Memory B cell (primary cell): Measurements from ENCODE around the gene RPA1.
A peak's percentile ranks its signal among the peaks of the same experiment; 100 is the strongest.

ENCODE experiments used
- ATAC-seq: fragments of 150-1000 bp; cut with Tn5 transposase; 2 replicates; pipeline ENCODE4 v1.10.0; 2021; ENCODE audit warnings: low read depth, mild to moderate bottlenecking, moderate library complexity
- DNase-seq, 2 donors: peaks; one replicate each; pipeline ENCODE4 v3.0.0; 2022; ENCODE audit warnings: low spot score in 2 of 2
- H3K27ac Mint-ChIP-seq: one replicate; pipeline ENCODE4 v1.8.0; 2022; ENCODE audit warnings: mild to moderate bottlenecking, moderate library complexity, mixed read lengths
- H3K27me3 Mint-ChIP-seq: one replicate; pipeline ENCODE4 v1.8.0; 2022; ENCODE audit warnings: mixed read lengths
- H3K36me3 Mint-ChIP-seq: one replicate; pipeline ENCODE4 v1.8.0; 2022; ENCODE audit warnings: mild to moderate bottlenecking, mixed read lengths
- H3K4me1 Mint-ChIP-seq: one replicate; pipeline ENCODE4 v1.8.0; 2022; ENCODE audit warnings: mixed read lengths
- H3K4me3 Mint-ChIP-seq: one replicate; pipeline ENCODE4 v1.8.0; 2022; ENCODE audit warnings: mild to moderate bottlenecking, moderate library complexity, mixed read lengths
- H3K9me3 Mint-ChIP-seq: one replicate; pipeline ENCODE4 v1.8.0; 2022; ENCODE audit warnings: mixed read lengths

The RPA1 gene

DNA sequence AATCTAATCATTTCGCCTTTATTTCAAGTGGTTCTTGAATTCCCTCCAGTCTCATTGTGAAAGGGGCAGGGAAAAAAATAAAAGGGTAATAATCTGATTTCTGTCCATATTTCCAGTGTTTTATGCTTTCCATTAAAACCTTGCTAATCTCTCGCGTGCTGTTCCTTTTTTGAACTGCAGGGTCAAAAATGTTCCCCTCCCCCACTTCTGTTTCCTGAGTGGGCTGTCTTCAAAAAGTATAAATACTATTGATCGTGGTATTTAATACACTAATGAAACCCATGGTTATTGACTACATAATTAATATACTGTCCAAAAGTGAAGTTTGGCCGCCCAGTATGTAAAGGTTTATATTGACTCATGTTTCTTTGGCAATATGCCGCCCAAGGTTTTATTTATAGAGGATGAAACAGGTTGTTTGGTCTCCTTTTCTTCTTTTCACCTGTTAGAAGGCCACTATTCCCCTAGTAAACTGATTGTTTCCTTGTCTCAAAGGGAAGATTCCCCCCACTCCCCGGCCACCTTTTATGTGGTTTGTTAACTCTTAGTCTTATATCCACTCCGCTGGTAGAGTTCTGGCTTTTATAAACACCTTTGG lies 69.7 kb downstream of the RPA1 start:
- Mint-ChIP-seq H3K9me3 (no peaks in the 10 kb centered on the region), H3K4me1 (peaks cover 2% of the 10 kb centered on the region), H3K27me3 (no peaks in the 10 kb centered on the region), H3K36me3 (peaks cover 11% of the 10 kb centered on the region), H3K4me3 (no peak overlapping the region), H3K27ac (no peak overlapping the region)
- no peak for DNase-seq
- ATAC-seq: no peak

GRCh38 chr17:1904273-1905182 lies 74.7 kb downstream of the RPA1 start:
- no peak overlapping the region for H3K27ac Mint-ChIP-seq
- no peaks in the 10 kb centered on the region for H3K36me3 Mint-ChIP-seq
- no peak for DNase-seq
- H3K27me3 Mint-ChIP-seq: peaks cover 11% of the 10 kb centered on the region
- ATAC-seq: peak; percentile 49
- H3K4me3 Mint-ChIP-seq: peak overlapping the region; percentile 33
- H3K9me3 Mint-ChIP-seq: no peaks in the 10 kb centered on the region
- peaks cover 21% of the 10 kb centered on the region for H3K4me1 Mint-ChIP-seq

GRCh38 chr17:1905190-1905913 lies 75.5 kb downstream of the RPA1 start:
- Mint-ChIP-seq H3K36me3 (no peaks in the 10 kb centered on the region), H3K27me3 (peaks cover 15% of the 10 kb centered on the region), H3K27ac (no peak overlapping the region), H3K4me1 (peaks cover 21% of the 10 kb centered on the region), H3K9me3 (no peaks in the 10 kb centered on the region), H3K4me3 (peak overlapping the region; percentile 33)
- no peak for ATAC-seq
- DNase-seq: no peak

GRCh38 chr17:1906662-1907101 lies 76.9 kb downstream of the RPA1 start:
- Mint-ChIP-seq H3K27me3 (peaks cover 18% of the 10 kb centered on the region), H3K9me3 (no peaks in the 10 kb centered on the region), H3K27ac (no peak overlapping the region), H3K4me1 (peaks cover 21% of the 10 kb centered on the region), H3K4me3 (no peak overlapping the region), H3K36me3 (no peaks in the 10 kb centered on the region)
- DNase-seq (no peak), ATAC-seq (no peak)

DNA sequence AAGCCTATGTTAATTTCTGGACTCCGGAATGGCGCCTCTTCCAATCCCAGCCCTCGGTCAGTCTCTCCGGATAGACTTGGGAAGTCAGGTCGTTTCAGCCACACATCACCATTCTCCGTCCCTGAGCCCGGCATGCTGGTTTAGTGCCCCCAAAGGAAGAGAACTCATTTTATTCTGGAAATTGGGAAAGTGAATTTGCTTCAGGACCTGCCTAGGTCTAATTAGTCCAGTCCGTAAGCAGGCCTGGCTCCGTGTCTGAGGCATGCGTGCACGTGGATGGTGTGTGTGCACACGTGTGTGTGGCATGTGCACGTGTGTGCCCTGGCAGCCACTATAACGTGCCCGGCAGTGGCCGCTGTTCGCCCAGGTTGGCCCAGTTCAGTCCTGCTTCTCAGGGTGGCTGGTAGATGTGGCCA lies 77.4 kb downstream of the RPA1 start:
- no peak overlapping the region for H3K27ac Mint-ChIP-seq
- no peaks in the 10 kb centered on the region for H3K36me3 Mint-ChIP-seq
- no peaks in the 10 kb centered on the region for H3K9me3 Mint-ChIP-seq
- no peak for ATAC-seq
- H3K27me3 Mint-ChIP-seq: peaks cover 18% of the 10 kb centered on the region
- no peak for DNase-seq
- H3K4me1 Mint-ChIP-seq: peaks cover 21% of the 10 kb centered on the region
- H3K4me3 Mint-ChIP-seq: peak overlapping the region; percentile 41

DNA sequence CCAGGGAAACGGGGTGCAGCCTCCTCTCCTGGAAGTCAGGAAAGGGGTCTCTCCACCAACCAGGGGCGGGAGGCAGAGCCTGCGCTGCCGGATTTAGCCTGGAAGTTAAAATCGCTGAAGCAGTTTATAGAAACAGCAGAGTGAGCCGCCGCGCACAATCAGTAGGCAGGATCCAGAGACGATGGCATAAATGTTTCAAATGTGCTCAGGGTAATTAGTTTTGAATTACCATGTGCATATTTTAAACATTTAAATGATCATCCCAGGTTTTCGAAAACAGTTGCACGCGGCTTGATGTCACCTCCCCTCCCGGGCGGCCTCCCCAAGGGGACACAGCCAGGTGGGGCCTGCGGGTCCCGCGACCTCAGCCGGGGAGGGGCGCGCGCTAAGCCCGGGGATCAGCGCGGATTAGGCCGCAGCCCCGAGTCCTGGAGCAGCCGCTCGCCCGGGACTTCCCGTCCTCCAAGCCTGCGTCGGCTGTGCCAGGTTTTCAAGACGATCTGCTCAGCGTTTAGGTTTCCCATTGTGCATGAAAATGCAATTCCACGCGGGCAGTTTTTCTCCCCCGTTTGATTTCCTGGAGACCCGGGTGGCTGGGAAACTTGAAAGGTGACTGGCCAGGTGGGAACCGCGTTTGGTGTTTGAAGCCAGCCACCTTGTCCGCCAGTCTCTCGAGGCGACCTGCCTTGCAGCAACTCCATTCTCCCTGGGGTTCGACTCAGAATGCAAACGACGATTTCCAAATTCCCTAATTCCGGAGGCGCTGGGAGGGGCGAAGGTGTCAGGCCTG lies 78.3 kb downstream of the RPA1 start:
- no peaks in the 10 kb centered on the region for H3K9me3 Mint-ChIP-seq
- no peaks in the 10 kb centered on the region for H3K36me3 Mint-ChIP-seq
- no peak overlapping the region for H3K27ac Mint-ChIP-seq
- peak overlapping the region; percentile 57 for H3K4me3 Mint-ChIP-seq
- DNase-seq (peak; percentile 16 to 31), ATAC-seq (peak; percentile 70)
- H3K4me1 Mint-ChIP-seq: peaks cover 21% of the 10 kb centered on the region
- peaks cover 22% of the 10 kb centered on the region for H3K27me3 Mint-ChIP-seq

DNA sequence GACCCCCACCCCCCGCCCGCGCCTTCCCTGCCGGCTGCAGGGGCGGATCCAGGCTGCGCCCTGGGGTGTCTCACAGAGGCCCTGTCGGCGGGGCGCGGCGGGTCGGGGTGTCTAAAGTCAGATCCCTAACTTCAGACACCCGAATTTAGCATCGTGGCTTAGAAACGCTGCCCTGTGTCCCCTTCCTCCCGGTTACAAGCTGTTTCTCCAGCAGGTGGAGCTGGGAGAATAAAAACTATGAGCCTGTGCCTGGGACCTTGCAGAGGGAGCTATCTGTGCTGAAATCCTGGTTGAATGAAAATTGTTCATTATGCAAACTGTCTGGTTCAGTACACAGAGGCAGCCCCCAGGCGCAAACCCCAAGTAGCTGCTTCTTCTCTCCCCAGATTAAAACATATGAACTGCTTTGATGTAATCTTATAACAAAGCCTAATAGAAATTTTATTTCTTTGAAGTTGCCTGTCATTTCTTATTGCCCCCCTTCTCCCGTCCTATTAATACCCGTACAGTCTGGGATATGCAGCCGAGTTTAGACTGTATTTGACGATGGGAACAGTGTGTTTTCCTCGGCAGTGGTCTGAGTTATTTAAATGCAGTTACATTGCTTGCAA lies 79.0 kb downstream of the RPA1 start:
- H3K27me3 Mint-ChIP-seq: peaks cover 24% of the 10 kb centered on the region
- ATAC-seq (peak; percentile 48), DNase-seq (no peak)
- peaks cover 19% of the 10 kb centered on the region for H3K4me1 Mint-ChIP-seq
- H3K27ac Mint-ChIP-seq: no peak overlapping the region
- H3K4me3 Mint-ChIP-seq: peak overlapping the region; percentile 57
- H3K9me3 Mint-ChIP-seq: no peaks in the 10 kb centered on the region
- no peaks in the 10 kb centered on the region for H3K36me3 Mint-ChIP-seq

- H3K9me3 Mint-ChIP-seq: no peaks in the 10 kb centered on the region
- ATAC-seq (no peak), DNase-seq (no peak)
- H3K27me3 Mint-ChIP-seq: peaks cover 28% of the 10 kb centered on the region
- H3K4me1 Mint-ChIP-seq: peaks cover 14% of the 10 kb centered on the region
- no peak overlapping the region for H3K27ac Mint-ChIP-seq
- no peak overlapping the region for H3K4me3 Mint-ChIP-seq
- H3K36me3 Mint-ChIP-seq: no peaks in the 10 kb centered on the region
These were observed 80.2 kb downstream of the RPA1 start for GRCh38 chr17:1909985-1910384.

DNA sequence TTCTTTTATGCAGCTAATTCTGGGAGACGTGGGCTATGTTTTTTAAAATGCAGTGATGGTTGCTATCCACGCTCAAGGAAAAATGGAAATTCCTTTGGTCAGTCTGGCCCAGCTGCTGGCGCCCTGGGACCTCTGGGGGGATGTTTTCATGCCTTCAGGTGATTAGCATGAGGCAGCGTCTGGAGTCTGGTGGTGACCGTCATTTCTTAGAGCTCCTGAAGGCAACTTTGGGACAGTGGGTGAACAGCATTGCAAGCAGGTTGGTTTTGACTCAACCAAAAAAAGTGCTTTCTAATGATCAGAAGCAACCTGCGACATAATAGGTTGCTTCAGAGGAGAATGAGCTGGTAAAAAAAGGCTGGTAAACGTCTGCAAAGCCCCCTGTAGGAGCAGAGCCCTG lies 82.3 kb downstream of the RPA1 start:
- no peaks in the 10 kb centered on the region for H3K9me3 Mint-ChIP-seq
- no peaks in the 10 kb centered on the region for H3K36me3 Mint-ChIP-seq
- peaks cover 10% of the 10 kb centered on the region for H3K4me1 Mint-ChIP-seq
- no peak overlapping the region for H3K4me3 Mint-ChIP-seq
- H3K27ac Mint-ChIP-seq: no peak overlapping the region
- no peak for DNase-seq
- H3K27me3 Mint-ChIP-seq: peaks cover 24% of the 10 kb centered on the region
- ATAC-seq: no peak

DNA sequence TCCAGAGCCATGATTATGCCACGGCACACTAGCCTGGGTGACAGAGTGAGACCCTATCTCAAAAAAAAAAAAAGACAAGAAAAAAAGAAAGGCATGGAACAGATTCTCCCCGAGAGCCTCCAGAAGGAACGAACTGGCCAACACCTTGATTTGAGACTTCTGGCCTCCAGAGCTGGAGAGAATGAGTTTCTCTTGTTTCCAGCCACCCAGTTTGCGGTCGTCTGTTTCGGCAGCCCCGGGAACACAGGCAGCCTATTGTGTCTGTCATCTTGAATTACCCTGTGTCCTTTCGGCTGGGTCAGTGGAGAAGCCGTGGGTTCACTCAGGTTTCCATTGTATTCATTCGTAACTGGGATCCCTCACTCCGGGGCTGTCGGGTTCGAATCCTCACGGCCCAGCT lies 83.9 kb downstream of the RPA1 start:
- Mint-ChIP-seq H3K4me3 (no peak overlapping the region), H3K9me3 (no peaks in the 10 kb centered on the region), H3K27me3 (peaks cover 20% of the 10 kb centered on the region), H3K4me1 (peaks cover 8% of the 10 kb centered on the region), H3K36me3 (no peaks in the 10 kb centered on the region), H3K27ac (no peak overlapping the region)
- DNase-seq (no peak), ATAC-seq (no peak)

- DNase-seq: no peak
- no peak for ATAC-seq
- H3K27me3 Mint-ChIP-seq: peaks cover 17% of the 10 kb centered on the region
- no peaks in the 10 kb centered on the region for H3K9me3 Mint-ChIP-seq
- no peak overlapping the region for H3K4me3 Mint-ChIP-seq
- H3K27ac Mint-ChIP-seq: no peak overlapping the region
- H3K4me1 Mint-ChIP-seq: peaks cover 3% of the 10 kb centered on the region
- no peaks in the 10 kb centered on the region for H3K36me3 Mint-ChIP-seq
These were observed 84.9 kb downstream of the RPA1 start for GRCh38 chr17:1914661-1915083.

DNA sequence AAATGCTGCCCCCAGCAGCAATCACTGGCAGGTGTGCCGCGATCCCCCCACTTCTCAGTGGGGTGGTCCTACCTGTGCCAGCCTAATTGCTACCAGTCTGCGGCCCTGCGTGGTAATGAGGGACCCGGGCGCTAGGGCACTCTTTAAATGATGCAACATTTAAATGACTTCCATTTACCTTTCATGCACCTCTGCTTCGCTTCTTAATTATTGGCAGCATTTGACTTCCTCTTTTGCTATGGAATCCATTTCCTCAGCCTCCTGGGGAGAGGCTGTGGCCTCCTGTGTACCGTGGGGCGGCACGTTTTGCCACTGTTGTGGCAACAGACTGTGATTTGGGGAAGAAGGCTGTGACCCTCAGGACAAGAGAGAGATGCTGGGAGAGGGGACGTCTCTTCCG lies 86.1 kb downstream of the RPA1 start:
- no peaks in the 10 kb centered on the region for H3K36me3 Mint-ChIP-seq
- ATAC-seq (peak; percentile 71), DNase-seq (no peak)
- no peaks in the 10 kb centered on the region for H3K9me3 Mint-ChIP-seq
- H3K4me1 Mint-ChIP-seq: peaks cover 3% of the 10 kb centered on the region
- H3K27me3 Mint-ChIP-seq: peaks cover 15% of the 10 kb centered on the region
- no peak overlapping the region for H3K4me3 Mint-ChIP-seq
- H3K27ac Mint-ChIP-seq: no peak overlapping the region

DNA sequence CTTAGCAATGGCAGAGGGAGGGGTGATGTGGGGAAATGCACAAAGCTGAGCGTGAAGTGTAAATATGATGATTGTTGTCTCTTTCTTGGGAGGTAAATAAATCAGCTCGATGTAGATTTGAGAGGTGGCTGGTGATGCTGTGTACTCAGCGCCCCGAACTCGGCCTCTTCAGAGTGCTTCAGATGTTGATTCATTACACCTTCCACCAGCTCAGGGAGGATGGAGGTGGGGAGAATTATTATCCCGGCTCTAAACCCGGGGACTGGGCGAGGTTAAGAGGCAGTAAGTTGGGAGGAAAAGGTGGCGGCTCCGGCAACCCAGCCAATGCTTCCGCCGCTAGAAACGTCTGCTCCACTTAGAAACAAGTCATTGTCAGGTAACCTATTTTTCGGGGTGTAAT lies 86.5 kb downstream of the RPA1 start:
- Mint-ChIP-seq H3K9me3 (no peaks in the 10 kb centered on the region), H3K4me3 (no peak overlapping the region), H3K27ac (no peak overlapping the region), H3K4me1 (peaks cover 3% of the 10 kb centered on the region), H3K27me3 (peaks cover 15% of the 10 kb centered on the region), H3K36me3 (no peaks in the 10 kb centered on the region)
- DNase-seq: no peak
- no peak for ATAC-seq
